Spleen (tissue), 7 donors: Measurements from ENCODE around the gene CPXM2.

Experiments used
- CTCF ChIP-seq, 11 experiments: fragments of 200-600 bp in 7 of 11; fragments of 450-650 bp in 4 of 11; sonication (generic) in 4 of 11; IDR thresholded peaks in 8 of 11; conservative IDR thresholded peaks in 3 of 11; 1 replicate in 7 of 11; 2 replicates in 4 of 11; pipeline versions ENCODE4 v1.4.0 to v1.8.0; 2016 to 2021; ENCODE audit warnings: antibody characterized with exemption in 11 of 11, inconsistent platforms in 4 of 11, mild to moderate bottlenecking in 1 of 11
- POLR2AphosphoS5 ChIP-seq, 3 donors: sonication (generic); formaldehyde crosslinking; IDR thresholded peaks; one replicate each; pipeline ENCODE4 v1.5.1; 2017; ENCODE audit warnings: antibody characterized with exemption in 3 of 3
- donor health status: DM: no; HTN: no; CAD: no; lungs with moderate emphysema.
- donor health status: DM: no; HTN: no; CAD: no.
- donor health status: DM: no; HTN: no; CAD: no.

DNA sequence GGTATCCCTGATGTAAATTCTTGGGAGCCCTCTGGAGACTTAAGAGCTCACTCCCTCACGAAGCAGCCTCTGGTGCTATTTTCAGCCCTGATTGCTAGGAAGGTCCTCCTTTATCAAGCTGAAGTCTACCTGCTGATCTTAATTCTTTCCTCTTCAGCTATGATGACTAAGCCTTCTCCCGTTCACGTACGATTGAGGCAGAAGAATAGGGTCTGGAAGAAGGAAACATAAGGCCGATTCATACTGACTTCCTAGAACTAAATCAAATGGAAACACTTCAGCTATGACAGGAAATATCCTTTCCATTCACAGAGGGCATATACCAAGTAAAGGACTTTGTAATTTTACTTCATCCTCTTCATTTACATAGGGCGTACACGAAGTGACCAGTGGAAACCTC, 107.0 kb downstream of the CPXM2 start:
- TF ChIP-seq CTCF (IDR thresholded peaks at IDR 0.05 in 8 of 11, conservative IDR thresholded peaks at IDR 0.05 in 3 of 11), result no peak
- no peak for TF ChIP-seq POLR2AphosphoS5 (IDR thresholded peaks at IDR 0.05)
